ENCODE measurements around the gene EIF2AK3.
A peak's percentile ranks its signal among the peaks of the same experiment; 100 is the strongest.

EIF2AK3 gene

DNA sequence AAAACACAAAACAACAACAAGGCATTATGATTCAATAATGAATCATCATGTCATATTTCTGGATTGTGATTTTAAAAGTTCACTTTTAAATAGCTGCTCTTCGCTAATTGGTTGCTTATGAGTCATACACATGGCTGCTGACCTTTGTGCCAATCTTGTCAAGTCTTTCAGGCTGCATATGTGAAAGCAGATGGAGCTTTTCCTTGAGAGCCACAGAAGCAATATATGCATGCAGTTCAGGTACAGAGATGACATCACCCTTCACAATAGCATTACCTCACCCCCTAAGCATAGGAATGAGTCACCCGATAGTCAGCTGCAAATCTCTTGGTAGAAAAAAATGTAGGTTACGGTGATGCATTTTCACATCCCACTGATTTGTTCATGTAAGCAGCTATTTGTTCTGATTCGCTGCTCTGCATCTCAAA is 27.2 kb downstream of the EIF2AK3 start:
- Histone ChIP-seq H3K9ac (ENCODE audit: low read length) (no peak overlapping the region), H3K4me2 (ENCODE audit: low read length) (peak overlapping the region; percentile 19), H3K4me3 (ENCODE audit: low read depth, low read length, poor library complexity, severe bottlenecking) (no peak overlapping the region)

GRCh38 chr2:88599527-88599926 is 27.7 kb downstream of the EIF2AK3 start:
- Histone ChIP-seq H3K36me3 (ENCODE audit: insufficient read depth, low read length) (peaks cover 5% of the 10 kb centered on the region; the same call in 1 of the 2 replicates), H3K79me2 (ENCODE audit: insufficient read depth, low read length) (peaks cover 30% of the 10 kb centered on the region), H3K4me2 (ENCODE audit: low read length) (peak overlapping the region; percentile 19), H3K4me3 (ENCODE audit: low read depth, low read length, poor library complexity, severe bottlenecking) (no peak overlapping the region), H3K9ac (ENCODE audit: low read length) (no peak overlapping the region), H3K9me3 (ENCODE audit: low read length) (no peaks in the 10 kb centered on the region), H3K27me3 (ENCODE audit: insufficient read depth, low read length) (no peaks in the 10 kb centered on the region), H3K9me2 (ENCODE audit: low read depth, low read length) (no peaks in the 10 kb centered on the region), H2AFZ (ENCODE audit: low read length) (no peak overlapping the region), H4K20me1 (ENCODE audit: insufficient read depth, low read length) (no peaks in the 10 kb centered on the region), H3K27ac (ENCODE audit: low read depth, low read length, poor library complexity, severe bottlenecking) (peak overlapping the region; percentile 52), H3F3A (ENCODE audit: insufficient read depth, low read length) (no peaks in the 10 kb centered on the region), H3K4me1 (ENCODE audit: insufficient read depth, low read length, severe bottlenecking) (peaks cover 61% of the 10 kb centered on the region)
- TF ChIP-seq, protein P1, sequence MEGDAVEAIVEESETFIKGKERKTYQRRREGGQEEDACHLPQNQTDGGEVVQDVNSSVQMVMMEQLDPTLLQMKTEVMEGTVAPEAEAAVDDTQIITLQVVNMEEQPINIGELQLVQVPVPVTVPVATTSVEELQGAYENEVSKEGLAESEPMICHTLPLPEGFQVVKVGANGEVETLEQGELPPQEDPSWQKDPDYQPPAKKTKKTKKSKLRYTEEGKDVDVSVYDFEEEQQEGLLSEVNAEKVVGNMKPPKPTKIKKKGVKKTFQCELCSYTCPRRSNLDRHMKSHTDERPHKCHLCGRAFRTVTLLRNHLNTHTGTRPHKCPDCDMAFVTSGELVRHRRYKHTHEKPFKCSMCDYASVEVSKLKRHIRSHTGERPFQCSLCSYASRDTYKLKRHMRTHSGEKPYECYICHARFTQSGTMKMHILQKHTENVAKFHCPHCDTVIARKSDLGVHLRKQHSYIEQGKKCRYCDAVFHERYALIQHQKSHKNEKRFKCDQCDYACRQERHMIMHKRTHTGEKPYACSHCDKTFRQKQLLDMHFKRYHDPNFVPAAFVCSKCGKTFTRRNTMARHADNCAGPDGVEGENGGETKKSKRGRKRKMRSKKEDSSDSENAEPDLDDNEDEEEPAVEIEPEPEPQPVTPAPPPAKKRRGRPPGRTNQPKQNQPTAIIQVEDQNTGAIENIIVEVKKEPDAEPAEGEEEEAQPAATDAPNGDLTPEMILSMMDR (IDR thresholded peaks at IDR 0.05; ENCODE audit: low read length) = no peak
- TF ChIP-seq EZH2 (IDR thresholded peaks at IDR 0.05; ENCODE audit: borderline replicate concordance, low read length) = no peak

More for the DNA sequence above, 27.2 kb downstream of the EIF2AK3 start:
- H3K4me1 ChIP-seq (ENCODE audit: insufficient read depth, low read length, severe bottlenecking) = peaks cover 67% of the 10 kb centered on the region
- H3K36me3 ChIP-seq (ENCODE audit: insufficient read depth, low read length) = peaks cover 5% of the 10 kb centered on the region; the same call in 1 of the 2 replicates
- no peaks in the 10 kb centered on the region for H3K9me2 ChIP-seq (ENCODE audit: low read depth, low read length)
- TF ChIP-seq EZH2 (IDR thresholded peaks at IDR 0.05; ENCODE audit: borderline replicate concordance, low read length) = no peak
- TF ChIP-seq, protein P1 (IDR thresholded peaks at IDR 0.05; ENCODE audit: low read length) = no peak
- H3K9me3 ChIP-seq (ENCODE audit: low read length) = no peaks in the 10 kb centered on the region
- no peaks in the 10 kb centered on the region for H4K20me1 ChIP-seq (ENCODE audit: insufficient read depth, low read length)
- no peak overlapping the region for H2AFZ ChIP-seq (ENCODE audit: low read length)
- peak overlapping the region; percentile 52 for H3K27ac ChIP-seq (ENCODE audit: low read depth, low read length, poor library complexity, severe bottlenecking)
- peaks cover 31% of the 10 kb centered on the region for H3K79me2 ChIP-seq (ENCODE audit: insufficient read depth, low read length)
- no peaks in the 10 kb centered on the region for H3F3A ChIP-seq (ENCODE audit: insufficient read depth, low read length)
- no peaks in the 10 kb centered on the region for H3K27me3 ChIP-seq (ENCODE audit: insufficient read depth, low read length)

- Histone ChIP-seq H3K4me3 (ENCODE audit: low read depth, low read length, poor library complexity, severe bottlenecking) (no peak overlapping the region), H3F3A (ENCODE audit: insufficient read depth, low read length) (no peaks in the 10 kb centered on the region), H2AFZ (ENCODE audit: low read length) (no peak overlapping the region), H4K20me1 (ENCODE audit: insufficient read depth, low read length) (no peaks in the 10 kb centered on the region), H3K79me2 (ENCODE audit: insufficient read depth, low read length) (peaks cover 28% of the 10 kb centered on the region), H3K9me3 (ENCODE audit: low read length) (no peaks in the 10 kb centered on the region), H3K9ac (ENCODE audit: low read length) (no peak overlapping the region), H3K4me1 (ENCODE audit: insufficient read depth, low read length, severe bottlenecking) (peaks cover 38% of the 10 kb centered on the region), H3K27me3 (ENCODE audit: insufficient read depth, low read length) (no peaks in the 10 kb centered on the region), H3K4me2 (ENCODE audit: low read length) (no peak overlapping the region), H3K9me2 (ENCODE audit: low read depth, low read length) (no peaks in the 10 kb centered on the region), H3K27ac (ENCODE audit: low read depth, low read length, poor library complexity, severe bottlenecking) (no peak overlapping the region), H3K36me3 (ENCODE audit: insufficient read depth, low read length) (peaks cover 22% of the 10 kb centered on the region; the same call in 1 of the 2 replicates)
- no peak for TF ChIP-seq EZH2 (IDR thresholded peaks at IDR 0.05; ENCODE audit: borderline replicate concordance, low read length)
- TF ChIP-seq, protein P1 (IDR thresholded peaks at IDR 0.05; ENCODE audit: low read length) = no peak
Measured at GRCh38 chr2:88597168-88597567, 30.1 kb downstream of the EIF2AK3 start.

All from OCI-LY1 (cell line).